Prostate gland (tissue), 2 donors: ENCODE results near the gene RTN1. TPM values are rescaled to one million over a fixed set of nuclear protein-coding genes. Genes with fewer than 3 reads are reported as not detected.

ENCODE experiments used
- DNase-seq: peaks from one replicate; pipeline ENCODE4 v3.0.0-alpha.2; 2019; ENCODE audit warnings: low spot score
- H3K27ac ChIP-seq, 2 donors: fragments of 200-600 bp; sonication (generic); 2 replicates each; pipeline ENCODE4 v1.5.1; 2017 to 2019
- H3K27me3 ChIP-seq: fragments of 200-600 bp; sonication (generic); replicated peaks from 2 replicates; pipeline ENCODE4 v1.5.1; 2019; ENCODE audit not compliant: insufficient read depth
- H3K36me3 ChIP-seq, 2 donors: fragments of 200-600 bp; sonication (generic); 1 replicate in 1 of 2; 2 replicates in 1 of 2; pipeline versions ENCODE4 v1.5.1 to v1.8.1; 2017 to 2019
- H3K4me1 ChIP-seq: fragments of 200-600 bp; sonication (generic); replicated peaks from 2 replicates; pipeline ENCODE4 v1.5.1; 2019
- H3K4me3 ChIP-seq, 2 donors: fragments of 200-600 bp; sonication (generic); 2 replicates each; pipeline ENCODE4 v1.5.1; 2017 to 2019
- H3K9me3 ChIP-seq: fragments of 200-600 bp; sonication (generic); 2 replicates; pipeline ENCODE4 v1.5.1; 2017
- CTCF ChIP-seq, 4 experiments: fragments of 200-600 bp in 2 of 4; fragments of 450-650 bp in 2 of 4; sonication (generic) in 2 of 4; IDR thresholded peaks; 1 replicate in 3 of 4; 2 replicates in 1 of 4; pipeline ENCODE4 v1.5.1; 2016 to 2019; ENCODE audit warnings: antibody characterized with exemption in 4 of 4, mild to moderate bottlenecking in 2 of 4, moderate library complexity in 2 of 4
- POLR2A ChIP-seq: fragments of 450-650 bp; IDR thresholded peaks from one replicate; pipeline ENCODE4 v1.6.1; 2016; ENCODE audit warnings: antibody characterized with exemption, mild to moderate bottlenecking
- POLR2AphosphoS5 ChIP-seq: sonication (generic); formaldehyde crosslinking; IDR thresholded peaks from one replicate; pipeline ENCODE4 v1.6.1; 2017; ENCODE audit warnings: antibody characterized with exemption
- WGBS: methylation state at CpG from one replicate; pipeline ENCODE4 v1.1.5; 2018; 5-methylcytosine and 5-hydroxymethylcytosine counted together
- intact Hi-C: fragments of 100-400 bp; cut with DNase I; formaldehyde crosslinking; loops from one replicate; pipeline ENCODE4 v1.14.2; 2022
- total RNA-seq, 2 donors: library from RNA; depleted of rRNA; stranded (reverse); fragments of >200 nt; gene quantifications; one replicate each; pipeline ENCODE4 v1.1.0, GENCODE V29; 2016

Gene RTN1
- total RNA-seq, 2 donors from 2014 or later: 21.6 to 121 TPM

- no peak for DNase-seq
- Histone ChIP-seq H3K36me3 (no peaks in the 10 kb centered on the region), H3K9me3 (no peaks in the 10 kb centered on the region), H3K4me1 (no peaks in the 10 kb centered on the region), H3K27me3 (no peaks in the 10 kb centered on the region), H3K4me3 (no peak overlapping the region), H3K27ac (no peak overlapping the region)
- TF ChIP-seq POLR2A (no peak), POLR2AphosphoS5 (no peak), CTCF (IDR thresholded peaks at IDR 0.05) (no peak)
- intact Hi-C loops: no loop called here
Measured at GRCh38 chr14:59785629-59786028, 84.9 kb downstream of the RTN1 start.

DNA sequence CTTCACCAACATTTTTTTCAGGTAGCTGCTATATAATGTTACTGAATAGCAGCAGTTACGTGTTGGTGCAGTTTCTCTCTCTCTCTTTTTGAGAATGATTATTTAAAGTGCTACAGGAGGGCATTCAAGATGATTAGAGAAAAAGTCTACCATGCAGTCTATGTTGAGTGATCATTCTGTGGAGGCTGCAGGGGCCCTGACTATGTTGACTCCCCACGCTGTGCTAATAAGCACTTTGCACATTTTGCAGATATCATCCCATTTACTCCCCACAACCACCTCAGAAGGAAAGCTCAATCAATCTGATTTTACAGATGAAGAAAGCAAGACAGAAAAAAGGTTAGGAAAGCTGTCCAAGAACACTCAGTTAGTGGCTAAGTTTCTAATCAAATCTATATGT lies 87.8 kb downstream of the RTN1 start:
- Histone ChIP-seq H3K4me3 (no peak overlapping the region), H3K4me1 (no peaks in the 10 kb centered on the region), H3K36me3 (no peaks in the 10 kb centered on the region), H3K9me3 (no peaks in the 10 kb centered on the region), H3K27ac (no peak overlapping the region), H3K27me3 (no peaks in the 10 kb centered on the region)
- WGBS: 51% methylated on average over 2 of the region's 2 CpGs
- TF ChIP-seq POLR2AphosphoS5 (no peak), POLR2A (no peak), CTCF (IDR thresholded peaks at IDR 0.05) (no peak)
- no peak for DNase-seq
- intact Hi-C loops: no loop called here

GRCh38 chr14:59777006-59777579 lies 93.5 kb downstream of the RTN1 start:
- no peaks in the 10 kb centered on the region for H3K4me1 ChIP-seq
- no peak overlapping the region for H3K4me3 ChIP-seq
- no peaks in the 10 kb centered on the region for H3K36me3 ChIP-seq
- intact Hi-C loops: no loop called here
- H3K27me3 ChIP-seq: no peaks in the 10 kb centered on the region
- no peak overlapping the region for H3K27ac ChIP-seq
- no peaks in the 10 kb centered on the region for H3K9me3 ChIP-seq
- TF ChIP-seq POLR2A: no peak
- TF ChIP-seq CTCF (IDR thresholded peaks at IDR 0.05): no peak
- DNase-seq: no peak
- 99% methylated on average over 4 of the region's 4 CpGs for WGBS

DNA sequence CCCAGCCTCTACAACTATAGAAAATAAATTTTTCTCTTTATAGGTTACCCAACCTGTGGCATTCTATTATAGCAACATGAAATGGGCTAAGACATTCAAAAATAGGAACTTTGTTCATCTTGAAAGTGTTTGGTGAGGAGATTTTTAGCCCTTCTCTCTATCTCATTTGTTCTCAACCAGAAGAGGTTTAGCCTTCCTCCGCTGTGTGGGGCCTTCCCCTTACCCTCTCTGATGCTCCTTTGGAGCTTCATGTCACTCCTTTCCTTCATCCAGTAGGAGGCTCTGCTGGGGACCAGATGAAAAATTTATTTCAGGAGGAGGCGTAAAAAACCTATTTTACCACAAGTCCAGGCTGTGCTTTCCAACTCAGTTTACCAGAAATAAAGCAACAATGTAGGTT lies 94.1 kb downstream of the RTN1 start:
- H3K4me1 ChIP-seq: no peaks in the 10 kb centered on the region
- no peaks in the 10 kb centered on the region for H3K36me3 ChIP-seq
- no peaks in the 10 kb centered on the region for H3K9me3 ChIP-seq
- TF ChIP-seq CTCF (IDR thresholded peaks at IDR 0.05) (no peak), POLR2AphosphoS5 (no peak), POLR2A (no peak)
- whole genome bisulfite sequencing: 95% methylated on average over 2 of the region's 2 CpGs
- no peak overlapping the region for H3K27ac ChIP-seq
- DNase-seq: no peak
- no peak overlapping the region for H3K4me3 ChIP-seq
- intact Hi-C loops: no loop called here
- H3K27me3 ChIP-seq: no peaks in the 10 kb centered on the region

DNA sequence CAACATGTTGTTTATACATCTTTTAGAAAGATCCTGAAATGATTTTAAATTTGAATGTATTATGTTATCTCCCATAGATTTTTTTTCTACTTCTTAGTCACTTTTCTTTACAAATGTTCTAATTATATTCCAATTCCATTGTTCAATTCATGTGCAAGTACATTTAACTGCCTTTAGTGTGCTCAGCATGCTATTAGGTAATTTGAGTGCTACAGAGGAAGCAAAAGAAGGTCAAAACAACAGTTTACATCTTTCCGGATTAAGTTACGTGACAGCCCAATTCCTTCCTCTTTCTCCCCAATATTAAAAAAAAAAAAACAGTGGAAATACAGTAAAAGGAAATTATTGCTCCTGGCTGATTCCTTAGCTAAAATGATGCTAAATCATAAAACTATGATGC lies 98.3 kb downstream of the RTN1 start:
- Histone ChIP-seq H3K27me3 (no peaks in the 10 kb centered on the region), H3K27ac (no peak overlapping the region), H3K4me1 (no peaks in the 10 kb centered on the region), H3K9me3 (no peaks in the 10 kb centered on the region), H3K4me3 (no peak overlapping the region), H3K36me3 (no peaks in the 10 kb centered on the region)
- no peak for DNase-seq
- TF ChIP-seq POLR2AphosphoS5 (no peak), POLR2A (no peak), CTCF (IDR thresholded peaks at IDR 0.05) (no peak)
- intact Hi-C loops: no loop called here
- WGBS: 56% methylated on average over 2 of the region's 2 CpGs
